GM19238 (cell line): ENCODE data around the gene CLNK.

Experiments used
- DNase-seq: peaks from one replicate; pipeline ENCODE4 v3.0.0; 2011; ENCODE audit warnings: low spot score; ENCODE audit not compliant: insufficient read length

The CLNK gene

GRCh38 chr4:10701702-10702460 is 17.3 kb upstream of the CLNK start:
- no peak for DNase-seq

GRCh38 chr4:10701161-10701560 is 16.6 kb upstream of the CLNK start:
- no peak for DNase-seq

GRCh38 chr4:10698172-10698571 is 13.6 kb upstream of the CLNK start:
- DNase-seq = no peak

GRCh38 chr4:10697086-10697485 is 12.5 kb upstream of the CLNK start:
- no peak for DNase-seq

GRCh38 chr4:10696253-10696652 is 11.7 kb upstream of the CLNK start:
- DNase-seq = no peak

- no peak for DNase-seq
Observed at GRCh38 chr4:10694828-10695209, 10.3 kb upstream of the CLNK start.

GRCh38 chr4:10694151-10694827 is 9.7 kb upstream of the CLNK start:
- no peak for DNase-seq

- DNase-seq = no peak
Observed at GRCh38 chr4:10691651-10692050, 7.1 kb upstream of the CLNK start.

- DNase-seq = no peak
Observed at GRCh38 chr4:10690185-10690907, 5.8 kb upstream of the CLNK start.

GRCh38 chr4:10688846-10689245 is 4.3 kb upstream of the CLNK start:
- no peak for DNase-seq

GRCh38 chr4:10688022-10688421 is 3.5 kb upstream of the CLNK start:
- no peak for DNase-seq

- DNase-seq = no peak
Observed at GRCh38 chr4:10687526-10687925, 3.0 kb upstream of the CLNK start.

- DNase-seq = no peak
Observed at GRCh38 chr4:10682397-10682796, 2.2 kb downstream of the CLNK start.

- DNase-seq = no peak
Observed at GRCh38 chr4:10677796-10678497, 6.6 kb downstream of the CLNK start.

GRCh38 chr4:10673817-10674369 is 10.7 kb downstream of the CLNK start:
- DNase-seq = peak; percentile 30

- DNase-seq = no peak
Observed at GRCh38 chr4:10672379-10672778, 12.2 kb downstream of the CLNK start.

- DNase-seq = no peak
Observed at GRCh38 chr4:10671799-10672198, 12.8 kb downstream of the CLNK start.

GRCh38 chr4:10671366-10671765 is 13.2 kb downstream of the CLNK start:
- peak; percentile 18 for DNase-seq

GRCh38 chr4:10670321-10670720 is 14.2 kb downstream of the CLNK start:
- no peak for DNase-seq

GRCh38 chr4:10667701-10668326 is 16.8 kb downstream of the CLNK start:
- DNase-seq = no peak

GRCh38 chr4:10666616-10667015 is 18.0 kb downstream of the CLNK start:
- no peak for DNase-seq
